ENCODE data around the gene FBN2.
"Not testable (repeated sequence)": the region's sequence is repeated elsewhere in the genome, so short reads cannot be mapped to it uniquely, and the experiment has no call there.

Gene FBN2

GRCh38 chr5:128532776-128533175 lies 5.3 kb downstream of the FBN2 start:
- no peak for DNase-seq

GRCh38 chr5:128532127-128532526 lies 5.9 kb downstream of the FBN2 start:
- DNase-seq, result no peak

- DNase-seq, result no peak
Measured at GRCh38 chr5:128528637-128529255, 9.3 kb downstream of the FBN2 start.

- DNase-seq, result no peak
Measured at GRCh38 chr5:128528126-128528525, 9.9 kb downstream of the FBN2 start.

- no peak for DNase-seq
Measured at GRCh38 chr5:128527077-128527476, 11.0 kb downstream of the FBN2 start.

- DNase-seq, result no peak
Measured at GRCh38 chr5:128522336-128522735, 15.7 kb downstream of the FBN2 start.

GRCh38 chr5:128519827-128520226 lies 18.2 kb downstream of the FBN2 start:
- DNase-seq, result no peak

GRCh38 chr5:128516978-128517377 lies 21.1 kb downstream of the FBN2 start:
- DNase-seq, result no peak

- DNase-seq, result no peak
Measured at GRCh38 chr5:128513806-128514205, 24.2 kb downstream of the FBN2 start.

- no peak for DNase-seq
Measured at GRCh38 chr5:128512894-128513293, 25.2 kb downstream of the FBN2 start.

GRCh38 chr5:128506643-128507042 lies 31.4 kb downstream of the FBN2 start:
- no peak for DNase-seq

GRCh38 chr5:128503727-128504126 lies 34.3 kb downstream of the FBN2 start:
- not testable (repeated sequence) for DNase-seq

GRCh38 chr5:128498844-128499455 lies 39.1 kb downstream of the FBN2 start:
- no peak for DNase-seq

GRCh38 chr5:128494516-128494915 lies 43.5 kb downstream of the FBN2 start:
- no peak for DNase-seq

- no peak for DNase-seq
Measured at GRCh38 chr5:128493657-128494329, 44.3 kb downstream of the FBN2 start.

GRCh38 chr5:128491291-128491690 lies 46.8 kb downstream of the FBN2 start:
- DNase-seq, result no peak

GRCh38 chr5:128490761-128491160 lies 47.3 kb downstream of the FBN2 start:
- no peak for DNase-seq

- no peak for DNase-seq
Measured at GRCh38 chr5:128487041-128487440, 51.0 kb downstream of the FBN2 start.

GRCh38 chr5:128483738-128484137 lies 54.3 kb downstream of the FBN2 start:
- no peak for DNase-seq

- no peak for DNase-seq
Measured at GRCh38 chr5:128480906-128481633, 57.0 kb downstream of the FBN2 start.

GRCh38 chr5:128480158-128480557 lies 57.9 kb downstream of the FBN2 start:
- DNase-seq, result no peak

- DNase-seq, result no peak
Measured at GRCh38 chr5:128478386-128479368, 59.4 kb downstream of the FBN2 start.
